ENCODE measurements around the gene ITPR1. TPM values are rescaled to one million over a fixed set of nuclear protein-coding genes. Genes with fewer than 3 reads are reported as not detected.

ITPR1 gene
- total and polyA plus RNA-seq, 2 experiments from 2014 or later: 6.8 to 21.0 TPM

GRCh38 chr3:4505688-4506558 lies 12.8 kb downstream of the ITPR1 start (continued):
- TF ChIP-seq, protein P1, sequence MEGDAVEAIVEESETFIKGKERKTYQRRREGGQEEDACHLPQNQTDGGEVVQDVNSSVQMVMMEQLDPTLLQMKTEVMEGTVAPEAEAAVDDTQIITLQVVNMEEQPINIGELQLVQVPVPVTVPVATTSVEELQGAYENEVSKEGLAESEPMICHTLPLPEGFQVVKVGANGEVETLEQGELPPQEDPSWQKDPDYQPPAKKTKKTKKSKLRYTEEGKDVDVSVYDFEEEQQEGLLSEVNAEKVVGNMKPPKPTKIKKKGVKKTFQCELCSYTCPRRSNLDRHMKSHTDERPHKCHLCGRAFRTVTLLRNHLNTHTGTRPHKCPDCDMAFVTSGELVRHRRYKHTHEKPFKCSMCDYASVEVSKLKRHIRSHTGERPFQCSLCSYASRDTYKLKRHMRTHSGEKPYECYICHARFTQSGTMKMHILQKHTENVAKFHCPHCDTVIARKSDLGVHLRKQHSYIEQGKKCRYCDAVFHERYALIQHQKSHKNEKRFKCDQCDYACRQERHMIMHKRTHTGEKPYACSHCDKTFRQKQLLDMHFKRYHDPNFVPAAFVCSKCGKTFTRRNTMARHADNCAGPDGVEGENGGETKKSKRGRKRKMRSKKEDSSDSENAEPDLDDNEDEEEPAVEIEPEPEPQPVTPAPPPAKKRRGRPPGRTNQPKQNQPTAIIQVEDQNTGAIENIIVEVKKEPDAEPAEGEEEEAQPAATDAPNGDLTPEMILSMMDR (conservative IDR thresholded peaks at IDR 0.05; ENCODE audit: low read depth in 2 of 2): no peak
- TF ChIP-seq EZH2phosphoT487 (IDR thresholded peaks at IDR 0.05; ENCODE audit: unreplicated experiment) (no peak), JUNB (IDR thresholded peaks at IDR 0.05; ENCODE audit: unreplicated experiment) (no peak), POLR2AphosphoS5 (IDR thresholded peaks at IDR 0.05; ENCODE audit: low read depth) (no peak), NANOG (IDR thresholded peaks at IDR 0.05; ENCODE audit: borderline replicate concordance) (no peak)

GRCh38 chr3:4506559-4507023 lies 13.4 kb downstream of the ITPR1 start:
- ATAC-seq (no peak), DNase-seq (ENCODE audit: low spot score) (no peak)
- no peaks in the 10 kb centered on the region for H3K79me2 ChIP-seq (replicated peaks; ENCODE audit: insufficient read depth)
- H3K9me2 ChIP-seq (ENCODE audit: insufficient read depth): no peaks in the 10 kb centered on the region
- no peak overlapping the region for H3K4me2 ChIP-seq
- Mint-ChIP-seq H3K36me3 (ENCODE audit: low read depth) (no peaks in the 10 kb centered on the region), H3K4me1 (peaks cover 21% of the 10 kb centered on the region), H3K27ac (no peak overlapping the region), H3K4me3 (no peak overlapping the region), H3K27me3 (ENCODE audit: insufficient read depth, low read depth, poor library complexity) (peaks cover 4% of the 10 kb centered on the region), H3K9me3 (no peaks in the 10 kb centered on the region)
- no peaks in the 10 kb centered on the region for H3F3A ChIP-seq (replicated peaks; ENCODE audit: low read depth)
- H3K4me1 ChIP-seq (ENCODE audit: insufficient read depth): peaks cover 13% of the 10 kb centered on the region; the same call in 1 of the 2 replicates
- no peaks in the 10 kb centered on the region for H3K36me3 ChIP-seq (ENCODE audit: insufficient read depth)
- no peak overlapping the region for H3K27ac ChIP-seq (ENCODE audit: low read depth)
- H3K27me3 ChIP-seq (ENCODE audit: insufficient read depth): no peaks in the 10 kb centered on the region
- H3K4me3 ChIP-seq: no peak overlapping the region
- no peak overlapping the region for H2AFZ ChIP-seq
- peaks cover 4% of the 10 kb centered on the region; the same call in 1 of the 2 replicates for H4K20me1 ChIP-seq (replicated peaks; ENCODE audit: insufficient read depth)
- TF ChIP-seq JUNB (IDR thresholded peaks at IDR 0.05; ENCODE audit: unreplicated experiment) (no peak), STAT1 (IDR thresholded peaks at IDR 0.05; ENCODE audit: unreplicated experiment) (no peak), EZH2phosphoT487 (IDR thresholded peaks at IDR 0.05; ENCODE audit: unreplicated experiment) (no peak), ETS1 (IDR thresholded peaks at IDR 0.05) (no peak), NANOG (IDR thresholded peaks at IDR 0.05; ENCODE audit: borderline replicate concordance) (no peak), POLR2AphosphoS5 (IDR thresholded peaks at IDR 0.05; ENCODE audit: low read depth) (no peak), ZNF331 (CRISPR knock-in tag; IDR thresholded peaks at IDR 0.05; ENCODE audit: low read depth) (no peak), CREB1 (CRISPR knock-in tag; IDR thresholded peaks at IDR 0.05; ENCODE audit: low read depth) (no peak), EZH2 (IDR thresholded peaks at IDR 0.05; ENCODE audit: low read depth, unreplicated experiment) (no peak), ZNF462 (CRISPR knock-in tag; IDR thresholded peaks at IDR 0.05) (no peak)
- TF ChIP-seq, protein P1 (conservative IDR thresholded peaks at IDR 0.05; ENCODE audit: low read depth in 2 of 2): no peak

Measured in GM23338 (cell line).